BJ (cell line): ENCODE data around the gene S100Z. TPM values are rescaled to one million over a fixed set of nuclear protein-coding genes. Genes with fewer than 3 reads are reported as not detected.
A peak's percentile ranks its signal among the peaks of the same experiment; 100 is the strongest.
"Not testable (repeated sequence)": the region's sequence is repeated elsewhere in the genome, so short reads cannot be mapped to it uniquely, and the experiment has no call there.

Experiments used
- CTCF ChIA-PET: fragments of 350-600 bp; formaldehyde crosslinking; extraction: SDS; loops from one replicate; lab custom pipeline; 2021; ENCODE audit warnings: antibody characterized with exemption, inconsistent platforms; lab: Yijun Ruan, JAX
- POLR2A ChIA-PET: fragments of 300-600 bp; sonication (Branson Sonifier 250); formaldehyde crosslinking; extraction: SDS; loops from one replicate; lab custom pipeline; 2021; ENCODE audit warnings: antibody characterized with exemption; lab: Charles Lee
- DNase-seq: peaks from one replicate; pipeline ENCODE4 v3.0.0-alpha.2; 2011; ENCODE audit warnings: low read depth
- H3K27me3 ChIP-seq: 2 replicates; pipeline ENCODE4 v1.6.0; 2011; ENCODE audit warnings: low read length; ENCODE audit not compliant: control insufficient read depth, insufficient read depth
- H3K36me3 ChIP-seq: 2 replicates; pipeline ENCODE4 v1.5.1; 2011; ENCODE audit warnings: low read length; ENCODE audit not compliant: control insufficient read depth, insufficient read depth
- H3K4me3 ChIP-seq: 2 replicates; pipeline ENCODE4 v1.5.1; 2011; ENCODE audit warnings: low read depth, mild to moderate bottlenecking, control low read depth, low read length
- CTCF ChIP-seq: IDR thresholded peaks from 2 replicates; pipeline ENCODE4 v1.5.1; 2011; ENCODE audit warnings: low read depth, mild to moderate bottlenecking, control low read depth, inconsistent platforms, low read length, moderate library complexity; ENCODE audit not compliant: insufficient read depth
- polyA plus RNA-seq: library from polyadenylated mRNA; depleted of rRNA; stranded (reverse); fragments of >200 nt; gene quantifications from 2 replicates; pipeline ENCODE4 v1.2.3, GENCODE V29; 2011

The S100Z gene
- polyA plus RNA-seq, 1 experiment, result not detected

GRCh38 chr5:76944638-76945037 lies 94.8 kb downstream of the S100Z start:
- no peak for DNase-seq
- ChIA-PET CTCF (no interaction called here), POLR2A (no interaction called here)
- H3K4me3 ChIP-seq, result no peak overlapping the region
- no peak for TF ChIP-seq CTCF
- H3K27me3 ChIP-seq, result no peaks in the 10 kb centered on the region; the same call in 1 of the 2 replicates
- H3K36me3 ChIP-seq, result no peaks in the 10 kb centered on the region

DNA sequence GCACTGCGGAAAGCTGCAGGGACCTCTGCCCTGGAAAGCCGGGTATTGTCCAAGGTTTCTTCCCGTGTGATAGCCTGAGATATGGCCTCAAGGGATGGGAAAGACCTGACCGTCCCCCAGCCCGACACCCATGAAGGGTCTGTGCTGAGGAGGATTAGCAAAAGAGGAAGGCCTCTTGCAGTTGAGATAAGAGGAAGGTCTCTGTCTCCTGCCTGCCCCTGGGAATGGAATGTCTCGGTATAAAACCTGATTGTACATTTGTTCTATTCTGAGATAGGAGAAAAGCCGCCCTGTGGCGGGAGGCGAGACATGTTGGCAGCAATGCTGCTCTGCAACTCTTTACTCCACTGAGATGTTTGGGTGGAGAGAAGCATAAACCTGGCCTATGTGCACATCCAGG lies 95.4 kb downstream of the S100Z start:
- H3K36me3 ChIP-seq, H3K27me3 ChIP-seq, DNase-seq, POLR2A ChIA-PET, CTCF ChIA-PET, H3K4me3 ChIP-seq: not testable (repeated sequence)

DNA sequence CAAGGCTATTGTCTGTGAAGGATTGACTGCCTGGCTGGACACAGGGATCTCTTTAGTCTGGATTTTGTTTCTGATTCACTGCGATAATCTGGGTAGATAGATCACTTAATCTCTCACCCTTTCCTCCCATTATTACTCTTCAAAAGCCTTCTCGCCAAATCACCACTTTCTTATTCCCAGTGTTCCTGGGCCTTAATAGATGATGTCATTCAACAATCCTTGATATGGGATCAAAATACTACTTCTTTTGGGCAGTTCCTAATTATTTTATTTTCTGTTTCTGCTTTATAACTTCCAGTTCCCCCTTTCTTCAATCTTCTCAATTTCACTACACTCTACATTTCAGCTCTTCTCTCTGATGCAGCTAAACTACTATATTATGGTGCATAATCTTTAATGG lies 96.3 kb downstream of the S100Z start:
- no peak for DNase-seq

GRCh38 chr5:76947082-76947503 lies 97.3 kb downstream of the S100Z start:
- H3K4me3 ChIP-seq, result no peak overlapping the region
- CTCF ChIA-PET, result interaction anchor here (1.7 kb wide), 1 partner anchor 9 kb away, joined by 6 read pairs; no protein-coding TSS in a partner anchor
- H3K27me3 ChIP-seq, result no peaks in the 10 kb centered on the region; the same call in 1 of the 2 replicates
- TF ChIP-seq CTCF, result no peak
- DNase-seq, result no peak
- POLR2A ChIA-PET, result no interaction called here
- no peaks in the 10 kb centered on the region for H3K36me3 ChIP-seq

More for the DNA sequence above, 96.3 kb downstream of the S100Z start:
- ChIA-PET POLR2A (no interaction called here), CTCF (interaction anchor here (1.7 kb wide), 1 partner anchor 10 kb away, joined by 6 read pairs; no protein-coding TSS in a partner anchor)
- Histone ChIP-seq H3K4me3 (no peak overlapping the region), H3K36me3 (no peaks in the 10 kb centered on the region), H3K27me3 (no peaks in the 10 kb centered on the region; the same call in 1 of the 2 replicates)
- no peak for TF ChIP-seq CTCF

DNA sequence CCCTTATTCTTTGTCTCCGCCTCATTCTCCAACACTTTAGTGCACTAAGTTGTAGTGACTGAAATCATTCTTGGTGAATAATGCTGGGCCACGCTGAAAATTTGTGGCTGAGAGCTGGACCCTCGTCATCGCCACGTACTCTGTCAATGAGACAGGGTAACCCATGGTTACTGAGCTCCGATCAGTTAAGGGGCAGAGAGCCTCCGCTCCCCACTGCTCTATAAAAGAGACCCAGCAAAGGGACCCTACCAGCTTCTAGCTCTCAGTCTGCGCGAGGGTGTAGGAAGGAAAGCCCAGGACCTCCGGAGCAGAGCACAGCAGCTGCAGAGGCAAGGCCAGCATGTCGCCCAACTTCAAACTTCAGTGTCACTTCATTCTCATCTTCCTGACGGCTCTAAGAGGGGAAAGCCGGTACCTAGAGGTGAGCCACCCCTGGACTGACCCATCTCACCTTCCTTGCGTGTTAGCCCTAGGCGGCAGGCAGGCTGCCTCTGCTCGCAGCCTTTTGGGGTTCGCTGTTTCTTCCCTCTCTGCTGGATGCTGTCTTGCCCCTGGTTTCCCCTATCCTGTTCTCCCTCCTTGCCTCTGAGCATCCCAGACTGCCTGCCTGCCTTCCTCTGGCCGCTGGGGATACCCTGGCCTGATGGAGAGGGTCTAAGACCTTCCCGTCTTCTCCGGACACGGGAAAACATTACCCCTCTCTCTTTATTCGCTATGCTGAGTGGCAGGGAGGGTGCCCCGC lies 103.2 kb downstream of the S100Z start, which contains the start of gene CRHBP:
Gene CRHBP (plus strand): TSS at position 251 of the 742 bp plus-strand sequence. CDS start 90 bp downstream, at position 341.
- DNase-seq, result no peak
- Histone ChIP-seq H3K36me3 (no peaks in the 10 kb centered on the region), H3K27me3 (peaks cover 14% of the 10 kb centered on the region), H3K4me3 (peak within 1 kb of the TSS; percentile 16)
- TF ChIP-seq CTCF, result no peak
- POLR2A ChIA-PET, result no interaction called here
- CTCF ChIA-PET, result no interaction called here
